ENCODE measurements around the gene DIAPH3. TPM values are rescaled to one million over a fixed set of nuclear protein-coding genes. Genes with fewer than 3 reads are reported as not detected.

DIAPH3 gene
- total RNA-seq, 4 donors from 2014 or later = 1.4 to 13.2 (median 2.6) TPM

- H3K4me3 ChIP-seq = no peak overlapping the region
- no peaks in the 10 kb centered on the region for H3K27me3 ChIP-seq
- H3K36me3 ChIP-seq = no peaks in the 10 kb centered on the region
- DNase-seq = no peak
- TF ChIP-seq, protein P1, sequence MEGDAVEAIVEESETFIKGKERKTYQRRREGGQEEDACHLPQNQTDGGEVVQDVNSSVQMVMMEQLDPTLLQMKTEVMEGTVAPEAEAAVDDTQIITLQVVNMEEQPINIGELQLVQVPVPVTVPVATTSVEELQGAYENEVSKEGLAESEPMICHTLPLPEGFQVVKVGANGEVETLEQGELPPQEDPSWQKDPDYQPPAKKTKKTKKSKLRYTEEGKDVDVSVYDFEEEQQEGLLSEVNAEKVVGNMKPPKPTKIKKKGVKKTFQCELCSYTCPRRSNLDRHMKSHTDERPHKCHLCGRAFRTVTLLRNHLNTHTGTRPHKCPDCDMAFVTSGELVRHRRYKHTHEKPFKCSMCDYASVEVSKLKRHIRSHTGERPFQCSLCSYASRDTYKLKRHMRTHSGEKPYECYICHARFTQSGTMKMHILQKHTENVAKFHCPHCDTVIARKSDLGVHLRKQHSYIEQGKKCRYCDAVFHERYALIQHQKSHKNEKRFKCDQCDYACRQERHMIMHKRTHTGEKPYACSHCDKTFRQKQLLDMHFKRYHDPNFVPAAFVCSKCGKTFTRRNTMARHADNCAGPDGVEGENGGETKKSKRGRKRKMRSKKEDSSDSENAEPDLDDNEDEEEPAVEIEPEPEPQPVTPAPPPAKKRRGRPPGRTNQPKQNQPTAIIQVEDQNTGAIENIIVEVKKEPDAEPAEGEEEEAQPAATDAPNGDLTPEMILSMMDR (IDR thresholded peaks at IDR 0.05) = no peak
- no peak for TF ChIP-seq POLR2A (IDR thresholded peaks at IDR 0.05)
- no peak overlapping the region for H3K27ac ChIP-seq
- no peaks in the 10 kb centered on the region for H3K9me3 ChIP-seq
- peaks cover 0 to 14% (median 0%) of the 10 kb centered on the region in 4 donors for H3K4me1 ChIP-seq
These were observed 5.7 kb upstream of the DIAPH3 start for GRCh38 chr13:60169239-60170031.

DNA sequence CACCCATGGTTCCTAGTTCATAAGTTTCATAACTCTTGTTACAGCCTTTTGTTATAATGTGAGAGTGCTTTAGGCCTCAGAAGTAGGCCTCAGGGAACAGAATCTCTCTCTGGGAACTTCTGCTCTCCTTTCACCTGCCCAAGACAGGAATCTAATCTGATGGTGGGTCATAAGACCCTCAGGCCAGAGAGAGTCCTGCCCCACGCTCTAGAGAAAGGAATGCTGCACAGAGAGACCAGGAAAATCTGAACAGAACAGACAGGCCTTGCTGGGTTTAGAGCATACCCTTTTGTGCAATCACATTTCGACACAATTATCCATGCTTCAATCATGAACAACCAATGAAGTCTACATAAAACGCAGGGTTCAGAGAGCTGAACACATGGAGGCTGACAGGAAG lies 3.4 kb upstream of the DIAPH3 start:
- no peaks in the 10 kb centered on the region for H3K36me3 ChIP-seq
- no peak overlapping the region for H3K4me3 ChIP-seq
- H3K27ac ChIP-seq = no peak overlapping the region
- TF ChIP-seq, protein P1 (IDR thresholded peaks at IDR 0.05) = no peak
- no peak for TF ChIP-seq POLR2A (IDR thresholded peaks at IDR 0.05)
- H3K4me1 ChIP-seq = peaks cover 0 to 23% (median 2%) of the 10 kb centered on the region in 4 donors
- no peaks in the 10 kb centered on the region for H3K27me3 ChIP-seq
- DNase-seq = no peak
- no peaks in the 10 kb centered on the region for H3K9me3 ChIP-seq

GRCh38 chr13:60165391-60166099 lies 1.8 kb upstream of the DIAPH3 start:
- Histone ChIP-seq H3K4me3 (no peak overlapping the region), H3K27ac (no peak overlapping the region), H3K27me3 (no peaks in the 10 kb centered on the region), H3K36me3 (no peaks in the 10 kb centered on the region), H3K4me1 (peaks cover 0 to 23% (median 2%) of the 10 kb centered on the region in 4 donors), H3K9me3 (no peaks in the 10 kb centered on the region)
- no peak for TF ChIP-seq POLR2A (IDR thresholded peaks at IDR 0.05)
- TF ChIP-seq, protein P1 (IDR thresholded peaks at IDR 0.05) = no peak
- DNase-seq = no peak

- no peaks in the 10 kb centered on the region for H3K27me3 ChIP-seq
- H3K27ac ChIP-seq = peak overlapping the region; percentile 71 to 86 (median 78)
- no peaks in the 10 kb centered on the region for H3K36me3 ChIP-seq
- TF ChIP-seq POLR2A (IDR thresholded peaks at IDR 0.05) = no peak
- TF ChIP-seq, protein P1 (IDR thresholded peaks at IDR 0.05) = peak in 1 of 6 experiments; percentile 2
- H3K4me1 ChIP-seq = peaks cover 0 to 23% (median 2%) of the 10 kb centered on the region in 4 donors
- no peaks in the 10 kb centered on the region for H3K9me3 ChIP-seq
- peak overlapping the region; percentile 50 to 89 (median 64) for H3K4me3 ChIP-seq
- no peak for DNase-seq
These were observed 634 bp upstream of the DIAPH3 start for GRCh38 chr13:60164234-60164889.

- no peak for TF ChIP-seq POLR2A (IDR thresholded peaks at IDR 0.05)
- TF ChIP-seq, protein P1 (IDR thresholded peaks at IDR 0.05) = no peak
- Histone ChIP-seq H3K4me1 (peaks cover 0 to 23% (median 2%) of the 10 kb centered on the region in 4 donors), H3K9me3 (no peaks in the 10 kb centered on the region), H3K4me3 (no peak overlapping the region), H3K36me3 (no peaks in the 10 kb centered on the region), H3K27me3 (no peaks in the 10 kb centered on the region), H3K27ac (no peak overlapping the region)
- no peak for DNase-seq
These were observed 1.6 kb downstream of the DIAPH3 start for GRCh38 chr13:60162096-60162495.
